A673 (cell line): ENCODE results near the gene ING4.

ENCODE experiments used
- CTCF ChIP-seq: fragments of 300-800, 200-600 bp; sonication (generic); conservative IDR thresholded peaks from 2 replicates; pipeline ENCODE4 v1.5.1; 2017; ENCODE audit warnings: low read depth, mild to moderate bottlenecking, antibody characterized with exemption, low read length, moderate library complexity, mixed read lengths
- EZH2 ChIP-seq: fragments of 200-600 bp; sonication (generic); IDR thresholded peaks from 2 replicates; pipeline ENCODE4 v1.6.1; 2017; ENCODE audit warnings: borderline replicate concordance, low read depth, mild to moderate bottlenecking, mixed read lengths, antibody characterized with exemption, low read length; ENCODE audit not compliant: poor library complexity, severe bottlenecking

GRCh38 chr12:6664902-6665301, 2.0 kb upstream of the ING4 start:
- TF ChIP-seq CTCF (no peak), EZH2 (no peak)
